MM.1S (cell line): ENCODE data around the gene PLTP.

Source experiments
- CTCF ChIP-seq: fragments of 300-600 bp; sonication (generic); IDR thresholded peaks from 2 replicates; pipeline ENCODE4 v1.5.1; 2016; ENCODE audit warnings: antibody characterized with exemption, low read length, mixed read lengths
- EZH2phosphoT487 ChIP-seq: fragments of 300-600 bp; sonication (generic); IDR thresholded peaks from 2 replicates; pipeline ENCODE4 v1.6.1; 2018; ENCODE audit warnings: antibody characterized with exemption, low read length

- TF ChIP-seq CTCF: no peak
- no peak for TF ChIP-seq EZH2phosphoT487
Measured at GRCh38 chr20:45873409-45874103, 38.4 kb downstream of the PLTP start.
